ENCODE results near the gene SHISA7.
"Not testable (repeated sequence)": the region's sequence is repeated elsewhere in the genome, so short reads cannot be mapped to it uniquely, and the experiment has no call there.

SHISA7 gene

GRCh38 chr19:55446060-55446459, 3.0 kb upstream of the SHISA7 start:
- DNase-seq (ENCODE audit: low read depth in 2 of 2): no peak

DNA sequence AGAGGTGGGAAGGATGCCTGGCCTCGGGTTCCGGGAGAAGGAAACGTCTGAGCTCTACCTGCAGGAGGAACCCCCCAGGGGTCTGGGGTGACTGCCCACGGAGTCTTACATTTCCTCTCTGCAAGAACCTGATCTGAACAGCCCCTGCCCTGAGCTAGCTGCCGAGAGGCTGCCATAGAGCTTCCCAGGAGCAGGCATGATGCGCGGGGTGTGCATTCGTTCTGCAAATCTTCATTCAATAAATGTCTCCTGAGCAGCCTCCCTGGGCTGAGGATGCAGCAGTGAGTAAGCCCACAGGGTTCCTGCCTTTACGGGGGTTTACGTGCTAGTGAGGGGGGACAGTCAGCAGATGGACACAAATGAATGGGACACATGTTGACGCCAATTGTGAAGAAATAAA, 1.5 kb upstream of the SHISA7 start:
- DNase-seq (ENCODE audit: low read depth in 2 of 2): no peak

- DNase-seq (ENCODE audit: low read depth in 2 of 2): no peak
Observed at GRCh38 chr19:55443824-55444480, 852 bp upstream of the SHISA7 start.

- no peak for DNase-seq (ENCODE audit: low read depth in 2 of 2)
Observed at GRCh38 chr19:55442372-55442961, 633 bp downstream of the SHISA7 start.

GRCh38 chr19:55441692-55442321, 1.3 kb downstream of the SHISA7 start:
- DNase-seq (ENCODE audit: low read depth in 2 of 2): no peak

DNA sequence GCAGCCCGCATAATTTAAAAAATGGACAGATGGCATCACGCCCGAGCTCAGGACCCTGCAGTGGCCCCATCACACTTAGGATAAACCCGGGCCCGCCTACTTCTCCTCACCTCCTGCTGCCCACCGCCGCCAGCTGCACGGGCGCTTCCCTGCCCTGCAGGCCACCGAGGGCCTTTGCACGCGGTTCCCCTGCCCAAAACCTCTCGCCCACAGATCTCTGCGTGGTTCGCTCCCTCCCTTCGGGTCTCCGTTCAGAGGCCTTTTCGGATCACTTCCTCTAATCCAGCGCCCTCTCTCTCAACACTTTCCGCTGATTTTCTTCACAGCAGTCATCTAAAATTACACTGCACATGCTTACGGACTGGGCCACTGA, 1.8 kb downstream of the SHISA7 start:
- no peak for DNase-seq (ENCODE audit: low read depth in 2 of 2)

DNA sequence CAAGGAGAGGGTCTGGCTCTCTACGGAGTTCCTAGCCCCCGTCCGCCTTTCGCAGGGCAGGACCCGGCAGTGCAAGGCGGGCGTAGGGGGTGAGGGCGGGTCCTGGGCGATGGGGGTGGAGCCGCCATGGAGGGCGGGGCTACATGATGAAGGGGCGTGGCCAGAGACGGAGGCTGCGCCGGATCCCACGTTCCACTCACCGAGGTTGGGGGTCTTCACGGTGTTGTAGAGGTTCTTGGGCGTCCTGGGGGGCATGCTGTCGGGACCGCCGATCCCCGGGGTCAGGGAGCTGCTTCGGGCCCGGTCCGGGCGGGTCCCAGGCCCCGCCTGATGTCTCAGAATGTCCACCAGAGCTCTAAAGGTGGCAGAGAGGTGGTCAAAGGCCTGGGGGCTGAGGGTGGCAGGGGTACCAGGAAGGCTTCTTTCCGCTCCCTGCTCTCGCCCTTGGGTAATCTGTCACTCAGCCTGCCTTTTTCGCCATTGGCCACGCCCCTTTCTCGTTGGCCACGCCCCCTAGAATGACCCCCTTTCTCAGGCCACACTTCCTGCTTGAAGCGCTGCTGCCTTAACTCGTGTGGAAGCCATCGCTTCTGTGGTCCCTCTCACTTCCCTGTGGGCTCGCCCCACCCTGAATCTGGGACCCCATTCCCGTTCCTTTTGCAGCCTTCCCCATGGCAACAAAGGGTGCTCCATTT, 2.5 kb downstream of the SHISA7 start:
- DNase-seq (ENCODE audit: low read depth in 2 of 2): no peak

GRCh38 chr19:55439052-55439451, 4.0 kb downstream of the SHISA7 start:
- DNase-seq (ENCODE audit: low read depth in 2 of 2): no peak

- no peak for DNase-seq (ENCODE audit: low read depth in 2 of 2)
Observed at GRCh38 chr19:55437410-55437809, 5.7 kb downstream of the SHISA7 start.

DNA sequence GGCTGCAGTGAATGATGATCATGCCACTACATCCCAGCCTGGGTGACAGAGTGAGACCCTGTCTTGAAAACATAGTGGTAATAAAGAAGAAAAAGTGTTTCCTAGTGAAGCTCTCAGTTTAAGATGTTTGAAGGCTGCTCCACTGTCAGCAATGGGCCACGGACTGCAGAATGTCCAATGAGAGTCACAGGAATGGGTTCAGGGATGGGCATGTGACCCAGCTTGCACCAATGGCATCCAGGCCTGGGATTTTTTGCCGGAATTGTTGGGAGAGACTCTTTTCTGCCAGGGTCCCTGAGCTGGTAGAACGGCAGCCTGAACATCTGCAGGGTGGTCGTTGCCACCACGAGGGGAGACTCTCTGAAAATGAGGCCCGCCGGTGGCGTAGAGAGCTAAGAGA, 6.3 kb downstream of the SHISA7 start:
- no peak for DNase-seq (ENCODE audit: low read depth in 2 of 2)

DNA sequence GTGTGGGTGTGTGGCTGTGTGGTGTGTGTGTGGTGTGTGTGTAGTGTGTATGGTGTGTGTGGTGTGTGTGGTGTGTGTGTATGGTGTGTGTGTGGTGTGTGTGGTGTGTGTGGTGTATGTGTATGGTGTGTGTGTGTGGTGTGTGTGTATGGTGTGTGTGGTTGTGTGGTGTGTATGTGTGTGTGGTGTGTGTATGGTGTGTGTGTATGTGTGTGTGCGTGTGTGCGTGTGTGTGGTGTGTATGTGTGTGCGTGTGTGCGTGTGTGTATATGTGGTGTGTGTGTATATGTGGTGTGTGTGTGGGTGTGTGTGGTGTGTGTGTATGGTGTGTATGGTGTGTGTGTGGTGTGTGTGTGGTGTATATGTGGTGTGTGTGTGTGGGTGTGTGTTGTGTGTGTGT, 8.1 kb downstream of the SHISA7 start:
- DNase-seq (ENCODE audit: low read depth in 2 of 2): no peak

DNA sequence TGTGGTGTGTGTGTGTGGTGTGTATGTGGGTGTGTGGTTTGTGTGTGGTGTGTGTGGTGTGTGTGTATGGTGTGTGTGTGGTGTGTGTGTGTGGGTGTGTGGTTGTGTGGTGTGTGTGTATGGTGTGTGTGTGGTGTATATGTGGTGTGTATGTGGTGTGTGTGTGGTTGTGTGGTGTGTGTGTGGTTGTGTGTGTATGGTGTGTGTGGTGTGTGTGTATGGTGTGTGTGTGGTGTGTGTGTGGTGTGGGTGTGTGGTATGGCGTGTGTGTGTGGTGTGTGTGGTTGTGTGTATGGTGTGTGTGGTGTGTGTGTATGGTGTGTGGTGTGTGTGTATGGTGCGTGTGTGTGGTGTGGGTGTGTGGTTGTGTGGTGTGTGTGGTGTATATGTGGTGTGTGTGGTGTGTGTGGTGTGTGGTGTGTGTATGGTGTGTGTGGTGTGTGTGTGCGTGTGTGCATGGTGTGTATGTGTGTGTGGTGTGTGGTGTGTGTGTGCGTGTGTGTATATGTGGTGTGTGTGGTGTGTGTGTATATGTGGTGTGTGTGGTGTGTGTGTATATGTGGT, 8.7 kb downstream of the SHISA7 start:
- no peak for DNase-seq (ENCODE audit: low read depth in 2 of 2)

DNA sequence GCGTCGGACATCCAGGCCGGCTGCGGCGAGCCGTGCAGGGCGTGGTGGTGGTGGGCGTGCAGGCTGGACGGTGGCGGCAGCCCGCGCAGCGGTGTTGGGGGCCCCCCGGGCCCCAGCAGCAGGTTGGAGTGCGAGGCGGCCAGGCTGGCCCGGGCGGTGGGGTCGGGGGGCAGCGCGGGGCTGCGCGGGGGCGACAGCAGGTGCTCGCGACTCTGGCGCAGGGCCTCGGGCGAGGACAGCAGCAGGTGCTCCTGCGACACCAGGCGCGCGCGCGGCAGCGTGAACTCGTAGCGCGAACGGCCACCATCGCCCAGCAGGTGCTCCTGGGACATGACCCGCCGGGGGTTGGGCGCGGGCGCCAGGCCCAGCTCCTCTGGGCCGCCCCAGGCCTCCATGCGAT, 9.8 kb downstream of the SHISA7 start:
- no peak for DNase-seq (ENCODE audit: low read depth in 2 of 2)

DNA sequence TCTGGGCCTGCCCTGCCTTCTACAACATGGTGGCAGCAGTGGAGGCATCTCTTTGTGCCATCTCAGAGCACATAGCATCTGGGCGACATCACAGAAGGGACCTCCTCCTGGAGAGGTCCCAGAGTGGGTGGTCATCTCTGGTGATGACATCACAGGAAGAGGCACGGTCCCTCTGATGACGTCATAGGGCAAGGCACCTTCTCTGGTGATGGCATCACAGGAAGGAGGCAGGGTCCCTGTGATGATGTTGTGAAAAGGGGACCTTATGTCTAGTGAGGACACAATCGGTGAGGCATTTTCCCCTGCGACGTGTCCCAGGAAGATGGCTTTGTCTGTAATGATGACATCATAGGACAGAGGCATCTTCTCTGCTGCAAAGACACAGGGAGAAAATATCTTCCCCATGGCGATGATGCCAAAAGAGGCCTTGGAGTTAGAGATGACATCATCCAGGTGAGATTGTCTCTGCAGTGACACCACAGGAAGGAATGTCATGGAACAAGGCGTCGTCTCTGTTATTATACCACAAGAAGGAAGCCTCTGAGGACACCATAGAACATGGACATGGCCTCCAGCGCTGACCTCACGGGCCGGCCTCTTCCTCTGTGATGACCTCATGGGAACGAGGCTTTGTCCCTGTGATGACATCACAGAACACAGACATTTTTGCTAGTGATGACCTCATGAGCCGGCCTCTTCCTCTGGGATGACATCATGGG, 10.7 kb downstream of the SHISA7 start:
- no peak for DNase-seq (ENCODE audit: low read depth in 2 of 2)

DNA sequence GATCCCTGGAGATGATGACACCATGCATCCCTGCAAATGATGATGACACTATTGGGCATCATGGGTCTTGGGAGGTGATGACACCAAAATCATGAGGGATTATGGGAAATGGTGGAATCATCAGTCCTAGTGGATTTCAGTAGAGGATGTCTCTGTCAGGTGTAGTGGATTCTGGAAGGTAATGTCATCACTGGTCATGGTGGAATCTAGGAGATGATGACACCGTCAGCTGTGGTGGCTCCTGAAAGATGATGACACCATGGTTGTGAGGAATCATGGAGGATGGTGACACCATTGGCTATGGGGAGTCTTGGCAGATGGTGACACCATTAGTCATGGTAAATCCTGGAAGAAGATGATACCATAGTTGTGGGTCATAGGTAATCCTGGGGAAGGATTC, 11.9 kb downstream of the SHISA7 start:
- no peak for DNase-seq (ENCODE audit: low read depth in 2 of 2)

- no peak for DNase-seq (ENCODE audit: low read depth in 2 of 2)
Observed at GRCh38 chr19:55426042-55426441, 17.1 kb downstream of the SHISA7 start.

- DNase-seq (ENCODE audit: low read depth in 2 of 2): no peak
Observed at GRCh38 chr19:55424518-55424917, 18.6 kb downstream of the SHISA7 start.

- DNase-seq (ENCODE audit: low read depth in 2 of 2): no peak
Observed at GRCh38 chr19:55423225-55424005, 19.7 kb downstream of the SHISA7 start.

- DNase-seq (ENCODE audit: low read depth in 2 of 2): not testable (repeated sequence)
Observed at GRCh38 chr19:55421281-55421680, 21.8 kb downstream of the SHISA7 start.

GRCh38 chr19:55419624-55420236, 23.4 kb downstream of the SHISA7 start:
- no peak for DNase-seq (ENCODE audit: low read depth in 2 of 2)

DNA sequence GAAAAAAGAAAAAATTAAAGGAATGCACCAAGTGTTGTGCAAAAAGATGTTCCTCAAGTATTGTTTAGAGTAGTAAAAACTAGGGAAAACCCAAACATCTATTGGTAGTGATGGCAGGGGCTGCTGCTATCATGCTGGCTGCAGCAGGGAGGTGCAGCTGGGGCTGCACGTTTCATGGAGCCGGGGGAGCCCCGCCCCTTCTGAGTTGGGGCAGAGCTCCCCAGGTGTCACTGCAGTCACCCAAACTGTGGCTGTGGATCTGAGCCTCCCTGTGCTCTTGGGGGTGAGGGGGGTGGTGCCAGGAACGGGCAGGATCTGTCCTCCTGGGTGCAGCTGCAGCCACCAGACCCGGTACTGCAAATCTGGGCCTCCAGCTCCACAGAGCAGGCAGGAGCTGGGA, 24.0 kb downstream of the SHISA7 start:
- DNase-seq (ENCODE audit: low read depth in 2 of 2): no peak
